CD1c-positive myeloid dendritic cell (primary cell): ENCODE measurements around the gene GBX2.

Source experiments
- DNase-seq: peaks from one replicate; pipeline ENCODE4 v3.0.0-alpha.2; 2016; ENCODE audit errors: extremely low spot score

The GBX2 gene

DNA sequence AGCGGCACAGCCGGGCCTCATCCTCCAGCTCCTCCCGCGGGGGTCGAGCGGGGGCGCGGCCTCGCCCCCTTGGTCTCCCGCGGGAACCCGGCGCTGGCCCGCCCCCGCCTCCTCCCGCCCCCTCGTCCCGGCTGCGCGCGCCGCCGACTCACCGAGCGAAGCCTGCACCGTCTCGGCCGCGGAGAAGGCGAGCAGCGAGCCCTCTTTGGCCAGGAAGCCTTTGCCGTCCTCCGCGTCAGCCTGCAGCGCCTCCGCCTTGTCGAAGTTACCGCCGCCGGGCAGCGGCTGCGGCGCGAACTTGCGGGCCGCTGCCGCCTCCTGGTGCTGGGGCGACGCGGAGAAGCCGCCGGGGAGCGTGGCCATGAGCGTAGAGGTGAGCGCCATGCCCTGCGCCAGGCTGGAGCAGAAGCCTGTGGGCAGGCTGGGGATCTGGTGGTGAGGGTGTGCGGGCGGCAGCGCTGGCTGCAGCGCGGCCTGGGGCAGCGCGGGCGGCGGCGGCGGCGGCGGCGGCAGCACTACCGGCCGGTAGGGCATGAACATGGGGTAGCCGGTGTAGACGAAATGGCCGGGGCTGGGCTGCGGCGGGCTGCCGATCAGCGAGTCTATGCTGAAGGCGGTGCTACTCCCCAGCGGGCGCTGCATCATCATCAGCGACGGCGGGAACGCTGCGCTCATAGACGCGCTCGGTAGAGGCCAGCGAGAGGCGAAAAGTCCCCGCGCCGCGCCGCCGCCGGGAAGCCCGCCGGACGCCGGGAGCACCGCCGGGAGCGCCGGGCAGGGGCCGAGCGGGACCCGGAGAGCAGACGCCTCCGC is 683 bp downstream of the GBX2 start:
- no peak for DNase-seq

DNA sequence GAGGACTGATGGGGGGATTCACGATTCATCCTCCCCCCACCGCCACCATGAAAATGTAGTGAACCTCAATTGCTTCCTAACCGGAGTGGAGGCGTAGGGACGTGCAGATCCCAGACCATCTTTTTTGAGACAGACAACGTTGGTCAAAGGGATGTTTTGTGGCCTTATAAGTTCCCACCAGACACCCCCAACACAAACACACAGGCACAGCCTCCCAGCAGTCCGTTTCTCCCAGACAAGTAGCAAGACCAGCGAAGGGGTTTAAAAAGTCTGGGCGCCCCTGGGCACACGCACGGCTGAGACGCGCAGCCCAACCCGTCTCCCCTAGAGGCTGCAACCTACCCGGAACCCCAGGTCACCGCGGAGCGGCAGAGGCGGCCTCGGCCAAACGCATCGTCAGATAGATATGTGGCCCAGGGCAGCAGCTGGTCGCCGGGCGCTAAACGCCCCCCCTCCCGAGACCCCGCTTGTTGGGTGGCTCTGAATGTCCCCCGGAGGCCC is 1.3 kb downstream of the GBX2 start:
- DNase-seq, result no peak

DNA sequence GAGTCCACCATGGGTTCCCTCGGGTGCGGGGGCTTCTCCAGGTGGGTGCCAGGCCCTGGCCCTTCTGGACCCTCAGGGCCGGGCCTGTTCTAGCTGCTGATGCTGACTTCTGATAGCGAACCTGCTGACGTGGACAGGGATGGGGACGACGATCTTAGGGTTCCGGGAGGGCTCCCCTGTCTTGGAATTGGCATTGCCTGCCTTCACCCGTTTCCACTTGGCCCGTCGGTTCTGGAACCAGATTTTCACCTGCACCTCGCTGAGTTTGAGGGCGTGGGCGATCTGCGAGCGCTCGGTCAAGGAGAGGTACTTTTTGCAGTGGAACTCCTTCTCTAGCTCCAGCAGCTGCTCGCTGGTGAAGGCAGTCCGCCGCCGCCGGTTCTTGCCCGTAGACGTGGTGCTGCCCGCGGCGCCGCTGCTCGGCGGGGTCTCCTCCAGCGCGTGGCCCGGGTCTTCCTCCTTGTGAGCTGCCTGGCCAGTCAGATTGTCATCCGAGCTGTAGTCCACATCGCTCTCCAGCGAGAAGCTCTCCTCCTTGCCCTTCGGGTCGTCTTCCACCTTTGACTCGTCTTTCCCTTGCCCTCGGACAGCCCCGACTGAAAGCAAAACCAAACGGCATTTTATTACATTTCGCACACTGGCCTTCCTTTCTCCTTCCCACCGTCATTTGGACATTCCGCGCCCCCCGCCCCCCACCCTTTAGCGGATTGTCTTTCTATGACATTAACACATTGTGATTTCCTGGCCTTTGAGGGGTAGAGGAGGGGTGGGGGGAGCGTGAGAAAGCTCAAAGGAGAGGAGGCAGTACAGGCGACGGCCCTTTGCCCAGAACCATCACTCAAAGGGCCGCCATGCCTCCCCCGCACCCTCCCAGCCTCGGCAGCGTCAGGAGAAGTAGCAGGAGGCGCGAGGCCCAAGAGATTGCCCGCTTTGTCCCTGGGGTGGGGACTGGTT is 2.1 kb downstream of the GBX2 start:
- no peak for DNase-seq

DNA sequence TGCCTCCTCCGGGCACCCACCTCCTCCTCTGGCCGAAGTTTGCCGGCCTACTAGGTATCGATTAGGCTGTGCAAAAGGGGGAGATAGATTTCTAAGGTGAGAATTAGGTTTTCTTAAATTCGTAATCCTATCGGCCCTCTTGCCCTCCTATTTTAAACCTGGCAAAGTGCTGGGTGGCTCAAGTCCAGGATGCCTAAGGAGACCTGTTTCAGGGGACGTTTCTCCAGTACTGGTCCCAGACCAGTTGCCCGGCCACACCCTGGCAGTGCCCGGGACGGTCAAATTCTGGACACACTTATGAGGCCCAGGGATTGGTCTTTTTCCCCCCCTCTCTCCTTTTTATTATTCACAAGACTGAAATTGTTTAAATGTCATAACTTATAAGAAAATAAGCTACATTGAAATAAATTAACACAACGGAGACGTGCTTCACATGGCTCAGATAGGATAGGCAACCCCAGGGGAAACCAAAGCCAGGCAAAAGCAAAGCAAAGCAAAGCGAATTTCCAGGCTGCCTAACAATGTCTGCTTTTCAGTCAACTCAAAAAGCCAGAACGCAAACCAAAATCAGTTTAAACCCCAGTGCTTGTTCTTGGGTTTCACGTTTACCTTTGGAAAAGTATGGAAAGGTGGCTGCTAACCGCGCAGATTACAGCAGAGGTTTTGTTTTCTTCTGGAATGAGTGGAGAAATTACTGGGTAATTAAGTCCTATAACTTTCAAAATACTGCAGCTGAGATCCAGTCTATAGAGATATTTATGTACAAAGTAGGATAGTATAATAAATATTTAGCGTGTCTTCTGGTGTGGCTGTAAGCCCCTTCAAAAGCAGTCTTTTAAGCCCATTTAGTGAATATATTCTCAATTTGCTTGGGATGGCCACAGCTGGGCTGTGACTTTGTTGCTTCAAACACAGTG is 3.0 kb downstream of the GBX2 start:
- no peak for DNase-seq

DNA sequence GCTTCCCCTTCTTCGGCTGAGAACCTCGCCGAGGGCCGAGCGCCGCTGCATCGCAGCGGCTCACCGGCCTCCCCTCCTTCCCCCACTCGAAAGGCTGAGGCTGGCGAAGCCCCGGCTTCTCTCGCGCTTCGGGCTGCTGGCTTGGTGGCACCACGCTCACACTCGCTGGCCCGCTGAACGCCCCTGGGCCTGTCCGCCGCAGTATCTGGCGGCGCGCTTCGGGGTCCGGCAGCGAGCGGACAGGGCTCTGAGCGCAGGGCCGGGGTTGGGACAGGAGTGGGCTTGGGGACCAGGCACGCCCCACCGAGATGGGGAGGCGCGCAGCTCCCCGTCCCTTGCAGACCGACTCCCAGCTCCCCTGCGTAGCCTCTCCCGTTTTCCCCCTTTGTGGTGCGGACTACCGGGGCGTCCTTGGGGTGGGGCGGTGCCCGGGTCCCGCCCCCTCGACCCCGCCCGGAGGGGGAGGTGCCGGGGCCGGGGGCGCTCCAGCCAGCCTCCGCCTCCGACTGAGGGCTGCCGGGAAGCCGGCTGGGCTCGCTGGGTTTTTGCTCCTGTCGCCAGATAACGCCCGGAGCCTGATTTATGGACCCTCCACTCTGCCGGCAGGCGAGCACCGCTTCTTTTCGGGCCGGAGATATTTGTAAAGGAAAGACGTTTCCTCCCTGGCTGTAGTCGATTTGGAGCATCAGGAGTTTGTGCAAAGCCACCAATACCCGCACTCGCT is 3.8 kb downstream of the GBX2 start:
- DNase-seq, result no peak

DNA sequence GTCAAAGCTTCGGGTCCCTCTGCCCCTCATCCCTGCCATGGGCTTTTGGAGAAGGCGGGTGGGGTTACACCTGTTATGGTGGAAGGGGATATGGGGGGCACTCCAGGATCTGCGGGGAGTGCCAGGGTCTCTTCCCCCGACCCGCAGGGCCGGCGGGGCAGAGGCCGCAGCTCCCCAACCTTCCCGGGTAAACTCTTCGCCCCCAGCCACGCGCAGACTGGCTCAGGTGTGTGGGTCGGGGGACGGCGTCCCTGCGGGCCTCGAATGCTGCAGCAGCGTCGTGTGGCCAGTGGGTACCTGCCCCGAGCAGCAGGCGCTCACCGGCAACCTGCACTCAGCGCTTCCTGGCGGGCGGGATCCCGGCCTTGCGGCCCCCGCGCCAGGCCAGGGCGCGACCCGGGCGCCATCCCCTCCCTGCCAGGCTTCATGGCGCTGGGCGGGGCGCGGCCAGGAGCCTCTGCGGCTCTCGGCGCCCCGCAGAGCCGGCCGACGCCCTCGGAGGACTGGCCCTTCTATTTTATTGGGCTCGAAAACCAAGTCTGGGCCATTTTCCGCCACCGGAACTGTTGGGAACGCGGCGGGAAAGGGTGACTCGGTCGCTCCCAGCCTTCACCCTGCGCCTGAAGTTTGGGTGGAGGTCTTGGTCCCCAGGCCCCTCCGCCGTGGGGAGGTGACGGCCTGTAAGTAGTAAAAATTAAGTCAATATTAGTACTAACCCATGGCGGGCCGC is 4.5 kb downstream of the GBX2 start:
- DNase-seq, result no peak

DNA sequence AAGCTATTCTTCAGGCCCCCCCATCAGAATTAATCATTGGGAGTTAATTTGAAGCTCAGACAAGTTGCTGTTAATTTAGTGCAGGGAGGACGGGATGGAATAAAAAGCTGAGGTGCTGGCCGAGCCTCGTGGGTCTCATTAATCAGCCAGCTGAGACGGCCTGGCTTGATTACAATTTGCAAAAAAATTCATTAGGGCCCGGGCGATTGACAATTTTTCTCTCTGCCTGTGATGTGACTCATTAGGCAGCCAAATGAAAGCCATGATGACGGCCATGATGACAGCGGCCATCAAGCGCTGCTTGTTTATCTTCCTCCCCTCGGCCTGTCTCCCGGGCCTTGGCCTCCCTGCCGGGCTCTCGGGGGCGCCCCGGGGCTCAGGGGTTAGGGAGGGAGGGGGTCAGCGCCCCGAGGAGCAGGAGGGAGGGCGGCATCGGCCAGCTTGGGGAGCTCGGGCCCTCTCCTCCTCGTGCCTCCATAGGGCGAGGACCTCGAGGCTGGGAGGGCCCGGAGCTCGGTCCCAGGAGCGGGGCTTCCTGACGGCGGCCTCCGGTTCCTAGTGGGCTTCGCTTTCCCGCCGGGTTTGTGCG is 5.2 kb downstream of the GBX2 start:
- DNase-seq, result no peak

DNA sequence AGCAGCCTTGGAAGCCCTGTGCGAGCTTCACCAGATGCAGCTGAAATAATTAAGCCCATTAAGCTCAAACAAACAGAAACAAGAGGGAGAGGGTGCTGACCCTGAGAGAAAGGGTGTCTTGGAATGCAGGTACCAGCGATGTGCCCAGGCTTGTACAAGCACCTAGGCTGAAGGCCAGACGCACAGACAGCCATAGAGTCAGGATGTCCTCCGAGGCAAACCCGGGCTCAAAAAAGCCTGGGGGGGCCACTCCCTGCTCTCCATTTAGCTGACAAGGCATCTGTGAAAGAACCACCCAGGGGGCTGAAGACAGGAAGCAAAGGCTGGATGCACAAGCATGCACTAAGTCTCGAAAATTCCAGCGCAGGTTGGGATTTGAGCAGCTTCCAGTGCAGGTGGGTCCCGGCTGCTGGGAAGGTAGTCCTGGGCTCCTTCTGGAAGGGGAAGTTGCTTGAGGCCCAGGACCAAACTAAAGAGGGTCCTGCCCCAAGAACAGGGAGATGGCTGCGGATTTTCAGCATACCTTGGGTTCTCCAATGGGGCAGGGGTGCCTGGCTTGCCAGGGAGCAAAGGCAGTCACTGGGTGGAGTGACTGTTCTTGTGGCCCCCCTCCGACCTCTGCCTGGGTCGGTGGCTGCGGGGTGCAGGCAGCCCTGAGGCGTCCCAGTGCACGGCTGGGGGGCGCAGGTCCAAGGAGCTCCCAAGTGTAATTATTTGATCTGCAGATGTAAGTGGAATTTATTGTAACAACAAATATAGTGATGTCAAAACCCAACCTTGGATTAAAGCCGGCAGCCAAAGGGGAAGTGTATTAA is 5.9 kb downstream of the GBX2 start:
- DNase-seq, result no peak

DNA sequence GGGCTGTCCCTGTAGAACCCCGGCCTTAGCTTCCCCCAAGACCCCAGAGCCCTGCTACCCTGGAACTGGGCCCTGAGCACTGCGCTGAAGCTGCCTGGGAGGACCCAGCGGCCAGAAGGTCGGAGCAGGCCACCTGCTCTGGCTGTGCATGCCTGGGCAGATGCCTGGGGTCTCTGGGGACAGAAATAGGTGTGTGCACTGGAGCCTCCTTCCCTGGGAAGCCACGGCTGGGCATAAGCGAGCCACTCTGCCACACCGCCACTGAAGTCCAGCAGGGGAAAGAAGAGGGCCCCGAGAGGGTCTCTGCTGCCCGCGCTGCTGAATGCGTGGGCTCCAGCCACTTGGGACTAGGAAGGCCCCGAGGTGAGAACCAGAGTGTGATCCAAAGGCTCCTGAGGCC is 6.7 kb downstream of the GBX2 start:
- no peak for DNase-seq

DNA sequence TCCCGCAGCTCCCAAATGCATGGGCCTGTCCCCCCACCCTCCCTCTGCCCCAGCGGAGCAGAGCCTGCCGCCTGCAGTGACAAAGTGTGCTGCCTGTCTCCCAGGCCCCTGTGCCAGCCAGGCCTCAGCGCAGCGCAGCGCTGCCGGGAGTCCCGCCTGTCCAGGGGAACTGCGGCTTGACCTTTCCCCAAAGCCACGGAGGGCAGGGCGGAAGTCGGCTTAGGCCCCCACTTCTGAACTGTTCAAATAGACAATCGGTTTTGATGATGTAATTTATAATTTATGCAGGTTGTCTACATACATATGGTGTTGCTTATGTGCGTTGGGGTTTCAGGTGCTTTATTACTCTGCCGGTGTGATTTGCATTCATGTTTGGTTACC is 7.1 kb downstream of the GBX2 start:
- DNase-seq, result no peak

DNA sequence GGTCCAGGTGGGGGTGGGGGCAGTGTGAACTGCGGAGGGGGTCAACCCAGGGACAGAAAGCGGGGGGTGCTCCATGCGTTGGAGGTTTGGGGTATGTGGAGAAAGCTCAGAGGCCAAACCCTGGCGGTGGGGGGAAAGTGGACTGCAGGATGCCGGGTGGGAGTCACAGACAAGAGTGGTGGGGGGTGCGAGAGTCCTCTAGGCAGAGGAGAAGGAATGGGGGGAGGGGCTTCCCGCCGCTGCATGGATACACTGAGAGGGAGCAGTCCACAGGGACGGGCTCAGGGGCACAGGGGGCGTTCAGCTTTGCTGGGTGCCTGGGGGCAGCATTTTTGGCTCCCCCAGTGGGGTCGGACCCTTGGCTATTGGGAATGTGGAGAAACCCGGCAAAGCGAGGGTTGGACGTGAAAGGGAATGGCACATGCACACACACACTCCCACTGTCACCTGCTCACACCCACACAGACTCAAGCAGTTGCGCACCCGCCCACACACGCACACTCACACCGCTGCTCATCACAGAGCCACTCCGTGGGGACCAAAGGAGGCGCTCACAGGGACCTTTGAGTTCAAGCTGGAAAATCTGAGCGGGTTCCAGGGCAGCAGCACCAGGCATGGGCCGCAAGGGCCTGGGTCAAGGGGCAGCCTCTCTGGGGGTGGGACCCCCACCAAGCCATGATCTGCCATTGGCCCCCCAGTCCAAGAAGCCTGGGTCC is 7.7 kb downstream of the GBX2 start:
- DNase-seq, result no peak

DNA sequence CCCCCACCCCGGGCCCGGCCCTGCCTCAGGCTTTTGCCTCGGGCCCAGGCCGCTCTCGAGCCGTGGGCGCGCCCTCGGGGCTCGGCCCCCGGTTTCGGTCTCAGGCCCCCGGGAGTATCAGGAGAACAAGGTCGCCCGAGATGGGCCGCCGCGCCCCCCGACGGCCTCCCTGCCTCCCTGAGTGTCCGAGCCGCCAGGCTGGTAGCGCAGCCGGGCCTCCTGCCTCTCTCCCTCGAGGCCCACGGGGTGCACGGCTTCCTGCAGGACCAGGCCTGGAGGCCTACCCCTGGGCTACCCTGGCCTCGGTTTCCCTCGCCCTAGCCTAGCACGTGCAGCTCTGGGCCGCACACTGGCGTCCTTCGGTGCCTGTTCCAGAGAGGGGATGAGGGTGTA is 8.4 kb downstream of the GBX2 start:
- no peak for DNase-seq

DNA sequence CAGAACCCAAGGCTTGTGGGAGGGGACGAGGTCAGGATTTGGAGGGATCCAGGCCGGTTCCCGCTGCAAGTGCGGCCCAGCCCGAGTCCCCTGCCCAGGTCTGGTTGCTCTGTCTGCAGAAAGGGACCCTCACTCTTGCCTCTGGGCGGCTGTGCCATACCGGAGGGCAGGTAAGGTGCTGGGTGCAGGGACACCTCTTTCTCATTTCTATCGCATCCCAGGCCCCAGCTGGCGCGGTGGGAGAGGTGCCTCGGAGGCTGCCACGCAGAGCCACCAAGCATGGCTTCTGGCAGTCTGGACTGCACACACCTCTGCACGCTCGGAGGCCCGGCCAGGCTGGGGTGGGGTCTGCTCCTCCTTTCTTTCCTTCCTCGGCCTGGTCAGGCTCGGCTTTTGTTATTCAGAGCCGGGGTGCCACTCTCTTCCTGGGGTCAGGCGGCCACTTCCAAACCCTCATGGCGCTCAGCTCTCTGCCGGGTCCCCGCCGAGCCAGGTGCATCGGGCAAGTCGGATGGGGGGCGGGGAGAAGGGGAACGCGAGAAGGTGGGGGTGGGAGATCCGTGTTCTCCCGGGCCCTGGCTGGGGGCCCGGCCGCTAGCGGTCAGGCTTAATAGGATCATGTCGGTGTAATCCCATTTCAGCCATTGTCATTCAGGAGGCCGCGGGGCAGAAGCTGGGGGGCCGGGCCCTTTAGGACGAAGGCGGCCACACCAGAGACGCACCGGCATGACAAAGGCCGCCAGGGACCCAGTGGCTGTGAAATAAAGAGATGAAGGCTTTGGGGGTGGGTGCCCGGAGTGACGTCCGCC is 9.0 kb downstream of the GBX2 start:
- DNase-seq, result no peak

DNA sequence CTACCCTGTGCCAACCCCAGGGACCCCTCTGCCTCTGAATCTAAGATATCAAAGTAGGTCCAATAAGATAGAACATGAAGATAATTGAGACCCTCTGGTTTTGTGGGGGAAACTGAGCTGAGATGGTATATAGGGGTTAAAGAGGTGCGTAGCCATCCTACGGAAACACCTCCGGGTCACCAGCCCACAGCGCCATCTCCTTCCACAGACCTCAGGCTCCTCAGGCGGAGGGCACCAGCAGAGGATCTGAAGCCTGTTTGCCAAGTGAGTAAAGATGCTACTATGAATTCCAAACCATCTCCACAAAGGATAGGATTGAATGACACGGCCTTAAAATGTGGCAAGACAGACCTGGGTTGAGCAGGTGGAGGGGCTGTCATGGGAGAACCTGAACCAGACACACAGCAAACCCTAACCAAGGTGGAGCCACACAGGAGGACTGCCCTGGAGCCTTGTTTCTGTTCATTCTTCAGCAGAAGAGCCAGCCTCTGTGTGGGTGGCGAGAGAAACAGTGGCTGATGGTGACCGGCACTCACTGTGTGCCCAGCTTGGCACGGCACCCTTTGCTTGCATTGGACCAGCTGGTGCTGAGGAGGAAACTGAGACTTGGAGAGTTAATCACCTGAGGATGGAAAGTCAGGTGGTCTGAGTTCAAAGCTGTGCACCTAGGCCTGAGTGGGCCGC is 10.2 kb downstream of the GBX2 start:
- DNase-seq, result no peak

DNA sequence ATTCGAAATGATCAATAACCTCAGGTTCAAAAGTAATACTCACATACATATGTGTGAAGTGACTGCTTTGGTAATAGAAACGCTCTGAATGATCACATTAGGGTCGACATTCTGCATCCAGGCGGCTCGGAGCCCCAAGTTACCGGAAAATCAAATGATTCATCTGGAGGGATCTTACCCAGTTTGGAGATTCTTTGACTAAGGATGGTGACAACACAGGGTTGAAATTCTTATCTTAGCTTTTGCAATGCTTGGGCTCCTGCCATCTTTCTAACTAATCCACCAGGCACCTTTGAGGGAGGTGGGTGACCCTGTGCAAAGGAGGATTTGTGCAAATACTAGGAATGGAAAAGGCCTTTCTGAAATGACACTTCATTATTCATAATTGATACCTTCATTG is 10.8 kb downstream of the GBX2 start:
- no peak for DNase-seq

DNA sequence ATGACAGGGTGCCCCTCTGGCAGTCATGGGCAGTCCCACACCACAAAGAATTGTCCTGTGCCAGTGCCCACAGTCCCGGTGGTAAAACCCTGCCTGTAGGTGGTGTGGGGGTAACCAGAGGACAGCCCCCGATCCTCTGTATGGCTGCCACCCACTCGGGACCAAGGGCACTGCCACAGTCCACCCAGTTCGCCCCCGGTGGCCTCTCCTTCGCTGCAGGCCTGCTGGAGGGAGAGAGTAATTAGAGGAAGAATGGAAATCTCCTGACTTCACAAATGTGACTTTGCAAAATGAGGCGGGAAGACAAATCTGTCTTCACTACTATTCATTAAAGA is 11.4 kb downstream of the GBX2 start:
- no peak for DNase-seq
